ENCODE data around the gene SMAD3. TPM values are rescaled to one million over a fixed set of nuclear protein-coding genes. Genes with fewer than 3 reads are reported as not detected.

SMAD3 gene
- total and polyA plus RNA-seq, 4 donors = 10.9 to 41.6 (median 23.4) TPM

DNA sequence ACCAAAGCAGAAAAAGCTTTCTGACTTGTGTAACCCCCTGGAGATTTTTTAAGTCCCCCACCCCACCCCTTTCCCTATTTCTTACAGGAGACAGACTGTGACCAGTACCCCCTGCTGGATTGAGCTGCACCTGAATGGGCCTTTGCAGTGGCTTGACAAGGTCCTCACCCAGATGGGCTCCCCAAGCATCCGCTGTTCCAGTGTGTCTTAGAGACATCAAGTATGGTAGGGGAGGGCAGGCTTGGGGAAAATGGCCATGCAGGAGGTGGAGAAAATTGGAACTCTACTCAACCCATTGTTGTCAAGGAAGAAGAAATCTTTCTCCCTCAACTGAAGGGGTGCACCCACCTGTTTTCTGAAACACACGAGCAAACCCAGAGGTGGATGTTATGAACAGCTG, 124.9 kb downstream of the SMAD3 start:
- 94 to 96% methylated on average over 2 of the region's 2 CpGs for WGBS, 2 donors
- DNase-seq (no peak), ATAC-seq (ENCODE audit: insufficient read depth, low FRiP score) (no peak)
- TF ChIP-seq, protein P1, sequence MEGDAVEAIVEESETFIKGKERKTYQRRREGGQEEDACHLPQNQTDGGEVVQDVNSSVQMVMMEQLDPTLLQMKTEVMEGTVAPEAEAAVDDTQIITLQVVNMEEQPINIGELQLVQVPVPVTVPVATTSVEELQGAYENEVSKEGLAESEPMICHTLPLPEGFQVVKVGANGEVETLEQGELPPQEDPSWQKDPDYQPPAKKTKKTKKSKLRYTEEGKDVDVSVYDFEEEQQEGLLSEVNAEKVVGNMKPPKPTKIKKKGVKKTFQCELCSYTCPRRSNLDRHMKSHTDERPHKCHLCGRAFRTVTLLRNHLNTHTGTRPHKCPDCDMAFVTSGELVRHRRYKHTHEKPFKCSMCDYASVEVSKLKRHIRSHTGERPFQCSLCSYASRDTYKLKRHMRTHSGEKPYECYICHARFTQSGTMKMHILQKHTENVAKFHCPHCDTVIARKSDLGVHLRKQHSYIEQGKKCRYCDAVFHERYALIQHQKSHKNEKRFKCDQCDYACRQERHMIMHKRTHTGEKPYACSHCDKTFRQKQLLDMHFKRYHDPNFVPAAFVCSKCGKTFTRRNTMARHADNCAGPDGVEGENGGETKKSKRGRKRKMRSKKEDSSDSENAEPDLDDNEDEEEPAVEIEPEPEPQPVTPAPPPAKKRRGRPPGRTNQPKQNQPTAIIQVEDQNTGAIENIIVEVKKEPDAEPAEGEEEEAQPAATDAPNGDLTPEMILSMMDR (IDR thresholded peaks at IDR 0.05; ENCODE audit: control extremely low read depth, extremely low read depth) = no peak
- Histone ChIP-seq H3K4me1 (ENCODE audit: control insufficient read depth in 5 of 5, insufficient read depth in 5 of 5, low read length in 5 of 5) (peaks cover 0 to 62% (median 28%) of the 10 kb centered on the region in 5 donors), H3K4me3 (no peak overlapping the region), H3K9ac (ENCODE audit: insufficient read depth in 1 of 2, low read length in 2 of 2) (no peak overlapping the region), H3K36me3 (ENCODE audit: control insufficient read depth in 4 of 4, insufficient read depth in 4 of 4, low read length in 4 of 4) (peaks cover 2 to 35% (median 28%) of the 10 kb centered on the region in 4 donors), H3K9me3 (ENCODE audit: control insufficient read depth in 4 of 4, insufficient read depth in 3 of 4, low read length in 3 of 4) (no peaks in the 10 kb centered on the region), H3K27me3 (ENCODE audit: control insufficient read depth in 3 of 3, insufficient read depth in 3 of 3, low read length in 2 of 3) (no peaks in the 10 kb centered on the region), H3K27ac (ENCODE audit: low read depth in 1 of 2, low read length in 1 of 2) (peak overlapping the region; percentile 22 to 71)

DNA sequence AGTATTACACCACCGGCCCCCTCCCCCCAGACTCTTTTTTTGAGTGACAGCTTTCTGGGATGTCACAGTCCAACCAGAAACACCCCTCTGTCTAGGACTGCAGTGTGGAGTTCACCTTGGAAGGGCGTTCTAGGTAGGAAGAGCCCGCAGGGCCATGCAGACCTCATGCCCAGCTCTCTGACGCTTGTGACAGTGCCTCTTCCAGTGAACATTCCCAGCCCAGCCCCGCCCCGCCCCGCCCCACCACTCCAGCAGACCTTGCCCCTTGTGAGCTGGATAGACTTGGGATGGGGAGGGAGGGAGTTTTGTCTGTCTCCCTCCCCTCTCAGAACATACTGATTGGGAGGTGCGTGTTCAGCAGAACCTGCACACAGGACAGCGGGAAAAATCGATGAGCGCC, 125.4 kb downstream of the SMAD3 start:
- no peak overlapping the region for H3K9ac ChIP-seq (ENCODE audit: insufficient read depth in 1 of 2, low read length in 2 of 2)
- DNase-seq (no peak), ATAC-seq (ENCODE audit: insufficient read depth, low FRiP score) (no peak)
- H3K9me3 ChIP-seq (ENCODE audit: control insufficient read depth in 4 of 4, insufficient read depth in 3 of 4, low read length in 3 of 4) = no peaks in the 10 kb centered on the region
- 95 to 96% methylated on average over 11 of the region's 11 CpGs for WGBS, 2 donors
- H3K4me3 ChIP-seq = no peak overlapping the region
- H3K36me3 ChIP-seq (ENCODE audit: control insufficient read depth in 4 of 4, insufficient read depth in 4 of 4, low read length in 4 of 4) = peaks cover 2 to 35% (median 28%) of the 10 kb centered on the region in 4 donors
- TF ChIP-seq, protein P1 (IDR thresholded peaks at IDR 0.05; ENCODE audit: control extremely low read depth, extremely low read depth) = no peak
- H3K27ac ChIP-seq (ENCODE audit: low read depth in 1 of 2, low read length in 1 of 2) = peak overlapping the region in 1 of 2 donors; percentile 22
- H3K27me3 ChIP-seq (ENCODE audit: control insufficient read depth in 3 of 3, insufficient read depth in 3 of 3, low read length in 2 of 3) = no peaks in the 10 kb centered on the region
- peaks cover 0 to 57% (median 30%) of the 10 kb centered on the region in 5 donors for H3K4me1 ChIP-seq (ENCODE audit: control insufficient read depth in 5 of 5, insufficient read depth in 5 of 5, low read length in 5 of 5)

DNA sequence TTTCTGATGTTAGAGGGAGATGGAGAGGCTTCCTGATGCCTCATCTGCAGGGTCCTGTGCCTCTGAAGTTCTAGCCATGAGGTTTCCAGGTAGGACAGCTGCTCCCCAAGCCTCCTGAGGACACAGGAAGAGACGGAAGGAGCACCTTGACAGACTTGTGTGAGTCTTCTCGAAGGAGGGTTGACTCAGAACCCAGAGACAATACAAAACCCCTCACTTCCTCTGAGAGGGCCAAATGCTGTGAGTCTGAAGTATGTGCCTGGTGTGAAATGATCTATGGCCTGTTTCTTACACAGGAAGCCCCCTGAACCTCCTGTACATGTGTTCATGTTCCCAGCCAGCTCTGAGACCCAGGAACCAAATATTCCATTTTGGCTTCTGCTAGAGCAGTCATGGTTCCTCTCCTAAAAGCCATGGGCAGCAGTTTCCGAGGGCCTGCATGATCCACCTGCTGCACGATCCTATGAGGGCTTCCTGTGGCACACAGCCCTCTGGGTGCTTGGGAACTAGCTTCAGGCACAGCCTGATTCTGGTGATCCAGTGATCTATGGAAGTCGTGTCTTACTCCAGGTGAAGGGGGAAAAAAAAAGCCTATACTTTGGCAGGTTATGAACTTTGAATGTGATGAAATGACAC, 126.9 kb downstream of the SMAD3 start:
- H3K4me1 ChIP-seq (ENCODE audit: control insufficient read depth in 5 of 5, insufficient read depth in 5 of 5, low read length in 5 of 5) = peaks cover 0 to 42% (median 16%) of the 10 kb centered on the region in 5 donors
- 86 to 87% methylated on average over 5 of the region's 5 CpGs for WGBS, 2 donors
- H3K4me3 ChIP-seq = no peak overlapping the region
- H3K36me3 ChIP-seq (ENCODE audit: control insufficient read depth in 4 of 4, insufficient read depth in 4 of 4, low read length in 4 of 4) = peaks cover 2 to 29% (median 23%) of the 10 kb centered on the region in 4 donors
- H3K27me3 ChIP-seq (ENCODE audit: control insufficient read depth in 3 of 3, insufficient read depth in 3 of 3, low read length in 2 of 3) = no peaks in the 10 kb centered on the region
- no peak overlapping the region for H3K27ac ChIP-seq (ENCODE audit: low read depth in 1 of 2, low read length in 1 of 2)
- H3K9me3 ChIP-seq (ENCODE audit: control insufficient read depth in 4 of 4, insufficient read depth in 3 of 4, low read length in 3 of 4) = no peaks in the 10 kb centered on the region
- DNase-seq = no peak
- H3K9ac ChIP-seq (ENCODE audit: insufficient read depth in 1 of 2, low read length in 2 of 2) = no peak overlapping the region
- TF ChIP-seq, protein P1 (IDR thresholded peaks at IDR 0.05; ENCODE audit: control extremely low read depth, extremely low read depth) = no peak
- no peak for ATAC-seq (ENCODE audit: insufficient read depth, low FRiP score)
